GM19025 (cell line): Measurements from ENCODE around the gene UPB1.

Experiments used
- ATAC-seq: cut with Tn5 transposase; IDR thresholded peaks from one replicate; pipeline ENCODE4 v1.9.1; 2021; ENCODE audit warnings: mild to moderate bottlenecking, low read depth, moderate library complexity; ENCODE audit not compliant: unreplicated experiment

Gene UPB1

GRCh38 chr22:24494528-24495364 lies at the start of gene UPB1:
Gene UPB1 (plus strand): TSS chr22:24495332. CDS start chr22:24495404, 72 bp downstream.
- ATAC-seq = no peak

- ATAC-seq = no peak
Measured at GRCh38 chr22:24445481-24446259, 49.5 kb upstream of the UPB1 start.

DNA sequence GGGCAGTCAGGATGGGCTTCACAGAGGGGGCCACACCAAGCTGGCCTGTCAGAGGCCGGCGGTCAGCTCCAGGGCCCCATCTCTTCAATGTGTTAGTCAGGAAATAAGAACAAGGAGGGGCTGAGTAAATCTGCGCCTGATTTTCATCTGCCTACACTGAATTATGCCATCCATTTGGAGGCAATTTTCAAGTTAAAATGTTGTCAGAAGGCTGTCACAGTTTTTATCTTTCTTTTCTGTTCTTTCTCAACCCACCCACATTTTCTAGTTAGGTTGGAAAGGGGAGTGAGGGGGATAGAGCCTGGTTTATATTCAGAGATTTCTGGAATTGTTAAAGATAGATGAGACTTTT lies 48.9 kb upstream of the UPB1 start:
- no peak for ATAC-seq

- ATAC-seq = no peak
Measured at GRCh38 chr22:24450610-24451009, 44.5 kb upstream of the UPB1 start.

DNA sequence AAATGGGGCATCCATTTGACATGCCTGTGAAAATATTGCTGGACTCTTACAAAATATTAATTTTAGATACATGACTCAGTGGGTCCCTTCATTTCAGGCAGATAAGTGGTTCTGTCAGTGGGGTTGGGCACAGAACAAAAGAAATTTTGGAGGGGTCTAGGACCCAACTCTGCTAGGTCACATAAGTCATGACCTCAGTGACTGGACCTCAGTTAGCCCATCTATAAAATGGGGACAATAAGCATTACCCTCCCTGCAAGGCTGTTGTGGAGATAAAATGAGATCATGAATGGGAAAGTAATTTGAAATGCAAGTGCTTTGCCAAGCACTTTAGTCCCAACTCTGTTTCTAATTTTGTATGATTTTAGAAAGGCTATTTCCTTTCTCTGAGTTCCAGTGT lies 44.0 kb upstream of the UPB1 start:
- no peak for ATAC-seq

- ATAC-seq = no peak
Measured at GRCh38 chr22:24453853-24454252, 41.3 kb upstream of the UPB1 start.

DNA sequence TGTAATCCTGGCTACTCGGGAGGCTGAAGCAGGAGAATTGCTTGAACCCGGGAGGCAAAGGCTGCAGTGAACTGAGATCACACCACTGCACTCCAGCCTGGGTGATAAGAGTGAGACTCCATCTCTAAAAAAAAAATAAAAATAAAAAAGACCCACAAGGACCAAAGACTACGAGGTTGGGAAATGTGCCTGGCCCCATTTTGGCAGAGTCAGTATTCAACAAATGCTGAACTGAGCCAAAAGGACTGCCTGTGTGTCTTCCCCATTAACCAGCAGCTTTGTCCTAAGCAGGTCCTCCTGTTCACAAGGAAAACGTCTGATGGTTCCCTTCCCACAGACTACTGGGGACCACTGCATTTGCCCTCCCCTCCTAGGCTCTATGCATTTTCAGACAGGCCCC lies 40.1 kb upstream of the UPB1 start:
- ATAC-seq = no peak

GRCh38 chr22:24455751-24456426 lies 39.2 kb upstream of the UPB1 start:
- no peak for ATAC-seq

- ATAC-seq = no peak
Measured at GRCh38 chr22:24457894-24458420, 37.2 kb upstream of the UPB1 start.

- no peak for ATAC-seq
Measured at GRCh38 chr22:24459911-24460310, 35.2 kb upstream of the UPB1 start.

DNA sequence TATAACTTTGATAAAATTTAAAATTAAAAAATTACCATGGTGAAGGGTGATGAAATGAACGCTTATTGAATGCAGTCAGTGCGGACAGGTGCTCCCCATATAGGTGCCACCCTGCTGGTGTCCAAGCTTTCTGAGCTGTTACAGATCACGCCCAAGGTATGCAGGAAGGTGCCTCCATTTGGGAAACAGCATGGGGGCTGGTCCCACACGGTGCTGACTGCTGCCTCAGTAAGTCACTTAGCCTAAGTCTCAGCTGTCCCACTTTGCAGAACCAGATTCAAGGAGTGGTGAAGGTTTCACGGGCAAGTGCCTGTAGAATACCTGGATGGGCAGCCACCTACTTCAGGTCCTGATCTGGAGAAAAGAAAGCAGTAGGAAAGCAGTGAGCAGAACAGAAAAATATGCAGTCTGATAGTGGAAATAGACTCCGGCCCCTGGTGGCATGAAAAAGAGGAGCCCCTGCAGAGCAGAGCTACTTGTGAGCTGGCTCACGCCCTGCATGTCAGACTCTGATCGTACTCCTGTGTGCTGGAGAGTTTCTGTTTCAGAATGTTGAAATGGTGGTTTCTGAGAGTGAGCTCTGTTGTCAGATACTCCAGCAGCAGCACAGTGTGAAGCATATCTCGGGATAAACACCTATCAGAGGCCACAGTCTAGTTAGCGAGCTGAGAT lies 34.6 kb upstream of the UPB1 start:
- ATAC-seq = no peak

- no peak for ATAC-seq
Measured at GRCh38 chr22:24463071-24463760, 31.9 kb upstream of the UPB1 start.

GRCh38 chr22:24465566-24465965 lies 29.6 kb upstream of the UPB1 start:
- no peak for ATAC-seq

DNA sequence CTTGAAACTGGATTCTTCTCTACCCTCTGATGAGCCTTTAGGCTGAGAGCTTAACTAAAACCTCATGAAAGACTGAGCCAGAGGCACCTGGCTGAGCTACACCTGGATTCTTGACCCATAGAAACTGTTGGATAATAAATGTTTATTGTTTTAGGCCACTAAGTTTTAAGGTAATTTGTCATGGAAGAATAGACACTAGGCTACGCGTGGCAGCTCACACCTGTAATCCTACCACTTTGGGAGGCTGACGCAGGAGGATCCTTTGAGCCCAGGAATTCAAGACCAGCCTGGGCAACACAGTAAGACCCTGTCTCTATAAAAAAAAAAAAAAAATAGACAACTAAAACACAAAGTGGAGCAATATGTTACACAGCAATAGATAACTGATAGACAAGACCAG lies 29.2 kb upstream of the UPB1 start:
- no peak for ATAC-seq

DNA sequence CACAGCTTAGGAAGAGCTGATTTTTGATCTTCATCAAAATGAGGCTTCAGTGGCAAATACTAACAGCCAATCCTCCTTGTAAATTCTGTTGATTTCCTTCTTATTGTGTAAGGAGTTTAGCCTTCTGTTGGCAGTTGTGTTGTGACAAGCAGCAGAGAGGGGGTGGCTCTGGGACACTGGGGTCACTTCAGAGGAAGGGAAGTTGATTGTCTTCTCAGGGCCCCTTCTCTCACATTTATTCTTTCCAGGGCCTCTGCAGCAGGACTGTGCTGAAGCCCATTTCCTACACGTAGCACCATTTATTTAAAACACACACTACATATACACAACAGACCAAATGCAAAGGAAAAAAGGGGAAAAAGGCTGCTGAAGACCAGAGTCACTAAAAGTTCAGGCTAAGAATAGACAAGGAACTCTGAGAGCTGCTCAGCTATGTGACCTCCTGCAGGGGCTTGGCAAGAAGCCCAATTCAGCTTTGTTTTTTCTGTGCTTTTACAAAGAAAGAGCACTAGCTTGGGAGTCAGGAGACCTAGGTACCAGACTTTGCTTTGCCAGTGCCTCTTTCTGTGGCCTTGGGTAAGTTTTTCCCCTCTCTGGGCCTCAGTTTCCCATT lies 28.3 kb upstream of the UPB1 start:
- ATAC-seq = no peak

- no peak for ATAC-seq
Measured at GRCh38 chr22:24467340-24467739, 27.8 kb upstream of the UPB1 start.

GRCh38 chr22:24471570-24471969 lies 23.6 kb upstream of the UPB1 start:
- no peak for ATAC-seq

DNA sequence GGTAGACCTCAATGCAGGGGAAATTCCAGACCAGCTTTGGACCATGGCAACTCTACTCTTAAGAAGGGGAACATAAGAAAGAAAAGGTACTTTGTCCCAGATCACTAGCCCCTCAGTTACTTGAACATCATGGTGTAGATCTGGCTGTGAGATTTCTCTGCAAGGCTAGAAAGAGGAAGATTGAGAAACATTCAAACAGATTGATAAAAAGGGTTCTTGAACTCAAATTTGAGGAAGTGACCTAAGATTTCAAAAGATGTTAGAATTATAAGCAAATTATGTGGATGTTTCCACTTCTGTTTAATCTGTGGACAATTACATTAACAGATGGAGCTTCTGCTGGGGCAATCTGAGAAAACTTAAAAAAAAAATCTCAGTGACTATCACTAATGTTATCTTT lies 21.8 kb upstream of the UPB1 start:
- no peak for ATAC-seq

DNA sequence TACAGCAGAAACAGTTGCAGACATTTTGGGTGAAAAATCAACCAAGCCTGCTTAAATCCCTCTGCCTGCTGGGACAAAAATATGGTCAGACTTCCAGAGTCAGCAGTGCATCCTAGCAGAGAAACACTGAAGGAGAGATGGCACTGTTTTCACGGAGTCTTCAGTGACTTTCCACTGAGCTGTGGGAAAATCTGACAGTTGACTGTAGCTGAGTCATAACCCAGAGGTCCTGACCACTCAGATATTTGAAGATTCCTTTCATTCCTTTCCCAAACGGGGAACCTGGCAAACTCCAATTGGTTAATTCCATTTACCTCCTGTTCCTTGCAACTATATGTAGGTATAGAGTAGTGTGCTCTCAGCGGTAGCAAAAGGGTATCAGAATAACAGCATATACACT lies 20.9 kb upstream of the UPB1 start:
- no peak for ATAC-seq
